K562 (cell line): ENCODE measurements around the gene IRF3. TPM values are rescaled to one million over a fixed set of nuclear protein-coding genes. Genes with fewer than 3 reads are reported as not detected.
A peak's percentile ranks its signal among the peaks of the same experiment; 100 is the strongest.

Experiments
- CXXC5 ChIP-seq: fragments of 250-450 bp; sonication (Bioruptor Pico); IDR thresholded peaks from 2 replicates; pipeline ENCODE4 v1.8.0; 2022; ENCODE audit warnings: inconsistent platforms, mild to moderate bottlenecking, moderate library complexity
- ESRRA ChIP-seq: fragments of 450-650 bp; IDR thresholded peaks from 2 replicates; pipeline ENCODE4 v1.6.1; 2014; ENCODE audit warnings: low read depth, mild to moderate bottlenecking, moderate library complexity, borderline replicate concordance
- PML ChIP-seq: IDR thresholded peaks from 2 replicates; pipeline ENCODE4 v1.6.1; 2012; ENCODE audit warnings: low read length, inconsistent platforms
- SIX5 ChIP-seq, 2 experiments: IDR thresholded peaks; 2 replicates each; pipeline ENCODE4 v1.6.1; 2011; ENCODE audit warnings: low read length in 2 of 2, borderline replicate concordance in 1 of 2, low read depth in 1 of 2, mild to moderate bottlenecking in 1 of 2, moderate library complexity in 1 of 2; ENCODE audit not compliant: insufficient read depth in 1 of 2
- SLC30A9 ChIP-seq: fragments of 250-450 bp; sonication (Bioruptor Pico); IDR thresholded peaks from 2 replicates; pipeline ENCODE4 v1.8.0; 2022; ENCODE audit warnings: mild to moderate bottlenecking, moderate library complexity
- TGIF2 ChIP-seq: sonication (generic); formaldehyde crosslinking; IDR thresholded peaks from 2 replicates; pipeline ENCODE4 v1.8.1; 2022; ENCODE audit warnings: mild to moderate bottlenecking, missing genetic modification reagents, moderate library complexity
- YY1 ChIP-seq, 3 experiments: IDR thresholded peaks; 2 replicates each; pipeline ENCODE4 v1.6.1; 2011; ENCODE audit warnings: low read length in 2 of 3, mild to moderate bottlenecking in 2 of 3, moderate library complexity in 2 of 3, borderline replicate concordance in 1 of 3, control low read depth in 1 of 3, low read depth in 1 of 3; ENCODE audit not compliant: insufficient read depth in 3 of 3, insufficient replicate concordance in 2 of 3, control insufficient read depth in 1 of 3, insufficient read length in 1 of 3; ENCODE audit errors: extremely low read depth in 1 of 3
- polyA plus RNA-seq, 8 experiments: library from polyadenylated mRNA; depleted of rRNA in 4 of 8; stranded (reverse) in 5 of 8; unstranded in 3 of 8; fragments of >200 nt; fragmentation: Nextera tagmentation in 2 of 8; fragmentation: Illumina TruSeq in 1 of 8; extraction: Ambion mirVana in 2 of 8; extraction: Trizol in 1 of 8; gene quantifications; 2 replicates each; pipeline versions ENCODE4 v1.2.1 to v1.2.3, GENCODE V29; 2011 to 2014; ENCODE audit warnings: inconsistent platforms in 1 of 8, missing spikeins in 1 of 8
- total RNA-seq, 7 experiments: library from RNA; depleted of rRNA in 6 of 7; stranded (reverse); fragments of >200 nt in 6 of 7; fragmentation: Illumina TruSeq in 2 of 7; extraction: Trizol in 2 of 7; gene quantifications; 2 replicates each; pipeline versions ENCODE4 v1.2.1 to v1.2.3, GENCODE V29; 2011 to 2021; ENCODE audit warnings: low replicate concordance in 1 of 7
- TF ChIP-seq, protein P1 (sequence below), 2 experiments: fragments of 450-650 bp in 1 of 2; sonication (generic) in 1 of 2; formaldehyde crosslinking in 1 of 2; IDR thresholded peaks; 2 replicates each; pipeline versions ENCODE4 v1.7.1 to v1.9.0; 2016 to 2022; ENCODE audit warnings: inconsistent platforms in 1 of 2, mild to moderate bottlenecking in 1 of 2, missing genetic modification reagents in 1 of 2
- TF ChIP-seq, protein P2 (sequence below), 2 experiments: IDR thresholded peaks; 2 replicates each; pipeline ENCODE4 v1.6.1; 2012; ENCODE audit warnings: improper control_type of control experiment in 2 of 2, low read depth in 2 of 2, low read length in 2 of 2, borderline replicate concordance in 1 of 2
- TF ChIP-seq, protein P3 (sequence below): fragments of 450-650 bp; formaldehyde crosslinking; IDR thresholded peaks from 2 replicates; pipeline ENCODE4 v1.4.0; 2022; ENCODE audit warnings: missing genetic modification characterization

IRF3 gene
- total and polyA plus RNA-seq, 9 of the 15 experiments (the other 6 are each of a cell fraction or from before 2014, with no cell fraction given): 7.5 to 145 (median 65.4) TPM

DNA sequence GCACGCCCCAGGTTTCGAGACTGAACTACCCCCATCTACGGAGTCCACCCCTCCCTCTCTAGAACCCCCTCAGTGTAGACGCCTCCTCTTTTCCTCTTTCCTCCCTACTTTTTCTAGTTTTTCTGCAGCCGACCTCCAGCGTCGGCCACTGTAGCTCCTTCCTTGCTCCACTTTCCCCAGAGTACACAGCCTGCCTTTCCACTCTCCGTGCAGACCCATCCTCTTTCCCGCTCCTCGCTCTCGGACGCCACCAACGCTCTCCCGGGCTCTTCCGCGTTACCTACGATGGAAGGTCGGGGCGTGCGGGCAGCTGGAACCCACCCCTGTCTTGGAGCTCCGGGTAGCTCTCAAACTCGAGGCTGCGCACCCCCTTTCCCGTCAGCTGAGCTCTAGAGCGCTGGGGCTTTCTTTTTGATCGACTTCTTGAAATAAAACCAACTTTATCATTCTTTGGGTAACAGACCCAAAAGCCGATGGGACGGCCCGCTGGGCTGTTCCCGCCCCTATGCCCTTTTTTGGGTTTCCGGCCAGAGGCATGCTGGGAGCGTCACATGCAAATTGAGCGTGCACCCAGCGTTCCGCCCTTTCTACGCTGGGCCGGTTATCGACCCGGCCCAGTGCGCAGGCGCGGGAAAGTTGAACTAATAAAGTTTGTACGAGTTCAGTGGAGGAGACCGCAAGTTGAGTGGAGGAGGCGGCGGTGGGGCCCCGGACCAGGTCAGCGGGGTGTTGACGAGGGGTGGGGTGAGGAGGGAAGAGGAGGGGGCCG is at the start of gene IRF3, which contains the start of gene BCL2L12 (continued):
- TF ChIP-seq, protein P1, sequence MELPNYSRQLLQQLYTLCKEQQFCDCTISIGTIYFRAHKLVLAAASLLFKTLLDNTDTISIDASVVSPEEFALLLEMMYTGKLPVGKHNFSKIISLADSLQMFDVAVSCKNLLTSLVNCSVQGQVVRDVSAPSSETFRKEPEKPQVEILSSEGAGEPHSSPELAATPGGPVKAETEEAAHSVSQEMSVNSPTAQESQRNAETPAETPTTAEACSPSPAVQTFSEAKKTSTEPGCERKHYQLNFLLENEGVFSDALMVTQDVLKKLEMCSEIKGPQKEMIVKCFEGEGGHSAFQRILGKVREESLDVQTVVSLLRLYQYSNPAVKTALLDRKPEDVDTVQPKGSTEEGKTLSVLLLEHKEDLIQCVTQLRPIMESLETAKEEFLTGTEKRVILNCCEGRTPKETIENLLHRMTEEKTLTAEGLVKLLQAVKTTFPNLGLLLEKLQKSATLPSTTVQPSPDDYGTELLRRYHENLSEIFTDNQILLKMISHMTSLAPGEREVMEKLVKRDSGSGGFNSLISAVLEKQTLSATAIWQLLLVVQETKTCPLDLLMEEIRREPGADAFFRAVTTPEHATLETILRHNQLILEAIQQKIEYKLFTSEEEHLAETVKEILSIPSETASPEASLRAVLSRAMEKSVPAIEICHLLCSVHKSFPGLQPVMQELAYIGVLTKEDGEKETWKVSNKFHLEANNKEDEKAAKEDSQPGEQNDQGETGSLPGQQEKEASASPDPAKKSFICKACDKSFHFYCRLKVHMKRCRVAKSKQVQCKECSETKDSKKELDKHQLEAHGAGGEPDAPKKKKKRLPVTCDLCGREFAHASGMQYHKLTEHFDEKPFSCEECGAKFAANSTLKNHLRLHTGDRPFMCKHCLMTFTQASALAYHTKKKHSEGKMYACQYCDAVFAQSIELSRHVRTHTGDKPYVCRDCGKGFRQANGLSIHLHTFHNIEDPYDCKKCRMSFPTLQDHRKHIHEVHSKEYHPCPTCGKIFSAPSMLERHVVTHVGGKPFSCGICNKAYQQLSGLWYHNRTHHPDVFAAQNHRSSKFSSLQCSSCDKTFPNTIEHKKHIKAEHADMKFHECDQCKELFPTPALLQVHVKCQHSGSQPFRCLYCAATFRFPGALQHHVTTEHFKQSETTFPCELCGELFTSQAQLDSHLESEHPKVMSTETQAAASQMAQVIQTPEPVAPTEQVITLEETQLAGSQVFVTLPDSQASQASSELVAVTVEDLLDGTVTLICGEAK (IDR thresholded peaks at IDR 0.05): peak; percentile 99
- TF ChIP-seq, protein P1 (CRISPR knock-in tag; IDR thresholded peaks at IDR 0.05): peak; percentile 97
- TF ChIP-seq PML: peak; percentile 66; the same call in 1 of the 2 replicates
- no peak for TF ChIP-seq TGIF2
- peak in 1 of 3 experiments; percentile 14 for TF ChIP-seq YY1 (IDR thresholded peaks at IDR 0.05; ENCODE audit: borderline replicate concordance in 1 of 3, control insufficient read depth in 1 of 3, extremely low read depth in 1 of 3, insufficient read depth in 3 of 3, insufficient read length in 1 of 3, insufficient replicate concordance in 2 of 3, low read depth in 1 of 3, low read length in 2 of 3)
- TF ChIP-seq CXXC5: peak; percentile 77
- no peak for TF ChIP-seq SIX5 (IDR thresholded peaks at IDR 0.05; ENCODE audit: borderline replicate concordance in 1 of 2, insufficient read depth in 1 of 2, low read depth in 1 of 2, low read length in 2 of 2)
- TF ChIP-seq, protein P2, sequence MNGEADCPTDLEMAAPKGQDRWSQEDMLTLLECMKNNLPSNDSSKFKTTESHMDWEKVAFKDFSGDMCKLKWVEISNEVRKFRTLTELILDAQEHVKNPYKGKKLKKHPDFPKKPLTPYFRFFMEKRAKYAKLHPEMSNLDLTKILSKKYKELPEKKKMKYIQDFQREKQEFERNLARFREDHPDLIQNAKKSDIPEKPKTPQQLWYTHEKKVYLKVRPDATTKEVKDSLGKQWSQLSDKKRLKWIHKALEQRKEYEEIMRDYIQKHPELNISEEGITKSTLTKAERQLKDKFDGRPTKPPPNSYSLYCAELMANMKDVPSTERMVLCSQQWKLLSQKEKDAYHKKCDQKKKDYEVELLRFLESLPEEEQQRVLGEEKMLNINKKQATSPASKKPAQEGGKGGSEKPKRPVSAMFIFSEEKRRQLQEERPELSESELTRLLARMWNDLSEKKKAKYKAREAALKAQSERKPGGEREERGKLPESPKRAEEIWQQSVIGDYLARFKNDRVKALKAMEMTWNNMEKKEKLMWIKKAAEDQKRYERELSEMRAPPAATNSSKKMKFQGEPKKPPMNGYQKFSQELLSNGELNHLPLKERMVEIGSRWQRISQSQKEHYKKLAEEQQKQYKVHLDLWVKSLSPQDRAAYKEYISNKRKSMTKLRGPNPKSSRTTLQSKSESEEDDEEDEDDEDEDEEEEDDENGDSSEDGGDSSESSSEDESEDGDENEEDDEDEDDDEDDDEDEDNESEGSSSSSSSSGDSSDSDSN (IDR thresholded peaks at IDR 0.05; ENCODE audit: borderline replicate concordance in 1 of 2, low read depth in 2 of 2, low read length in 2 of 2): peak; percentile 75 to 83; a peak in 2 of 4 replicates
- no peak for TF ChIP-seq SLC30A9 (CRISPR knock-in tag)
- peak; percentile 63; the same call in 1 of the 2 replicates for TF ChIP-seq ESRRA
- TF ChIP-seq, protein P3, sequence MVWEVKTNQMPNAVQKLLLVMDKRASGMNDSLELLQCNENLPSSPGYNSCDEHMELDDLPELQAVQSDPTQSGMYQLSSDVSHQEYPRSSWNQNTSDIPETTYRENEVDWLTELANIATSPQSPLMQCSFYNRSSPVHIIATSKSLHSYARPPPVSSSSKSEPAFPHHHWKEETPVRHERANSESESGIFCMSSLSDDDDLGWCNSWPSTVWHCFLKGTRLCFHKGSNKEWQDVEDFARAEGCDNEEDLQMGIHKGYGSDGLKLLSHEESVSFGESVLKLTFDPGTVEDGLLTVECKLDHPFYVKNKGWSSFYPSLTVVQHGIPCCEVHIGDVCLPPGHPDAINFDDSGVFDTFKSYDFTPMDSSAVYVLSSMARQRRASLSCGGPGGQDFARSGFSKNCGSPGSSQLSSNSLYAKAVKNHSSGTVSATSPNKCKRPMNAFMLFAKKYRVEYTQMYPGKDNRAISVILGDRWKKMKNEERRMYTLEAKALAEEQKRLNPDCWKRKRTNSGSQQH (CRISPR knock-in tag): peak; percentile 32; the same call in 1 of the 2 replicates
